K562 (cell line): ENCODE data around the gene KRTAP19-5. TPM values are rescaled to one million over a fixed set of nuclear protein-coding genes. Genes with fewer than 3 reads are reported as not detected.
A peak's percentile ranks its signal among the peaks of the same experiment; 100 is the strongest.

Experiments
- ATAC-seq: fragments of 200-7000 bp; cut with Tn5 transposase; 3 replicates; pipeline ENCODE4 v1.9.1; 2020; ENCODE audit warnings: moderate library complexity
- BruUV-seq: library from RNA; stranded (reverse); fragments of 400-500 nt; replicated peaks from 2 replicates; lab custom pipeline; 2021; lab: Mats Ljungman, UMichigan
- CTCF ChIA-PET: fragments of 300-600 bp; formaldehyde crosslinking; extraction: SDS; loops from one replicate; lab custom pipeline; 2021; ENCODE audit warnings: low intra/inter-chr PET ratio; lab: Yijun Ruan, JAX
- POLR2A ChIA-PET: fragments of 300-600, 350-650 bp; sonication (Branson Sonifier 250); formaldehyde crosslinking; extraction: SDS; loops from one replicate; lab custom pipeline; 2021; ENCODE audit warnings: antibody characterized with exemption, inconsistent platforms; lab: Yijun Ruan, JAX
- DNase-seq, 4 experiments: peaks; one replicate each; pipeline versions ENCODE4 v3.0.0 to v3.0.0-alpha.2; 2011 to 2018; ENCODE audit warnings: low spot score in 3 of 4, mixed read lengths in 3 of 4; ENCODE audit errors: extremely low read depth in 1 of 4
- FAIRE-seq: peaks from 2 replicates; lab custom pipeline; 2011; peaks lifted over from hg19 to GRCh38; lab: Jason Lieb, UNC
- H2AFZ ChIP-seq: 2 replicates; pipeline ENCODE4 v1.6.0; 2011; ENCODE audit warnings: low read depth, low read length, control low read depth, inconsistent platforms
- H3K27ac ChIP-seq: fragments of 200-600 bp; 3 replicates; pipeline ENCODE4 v1.8.0; 2011; ENCODE audit warnings: low read depth, mild to moderate bottlenecking, control low read depth, inconsistent platforms, low read length, moderate library complexity, mixed read lengths; ENCODE audit errors: extremely low read depth
- H3K27me3 ChIP-seq, 2 experiments: fragments of 300-600 bp in 1 of 2; 2 replicates in 1 of 2; 3 replicates in 1 of 2; pipeline versions ENCODE4 v1.6.0 to v1.8.0; 2011; ENCODE audit warnings: inconsistent platforms in 2 of 2, low read length in 2 of 2, mild to moderate bottlenecking in 1 of 2, mixed read lengths in 1 of 2, moderate library complexity in 1 of 2; ENCODE audit not compliant: control insufficient read depth in 2 of 2, insufficient read depth in 2 of 2
- H3K36me3 ChIP-seq: fragments of 300-600 bp; 3 replicates; pipeline ENCODE4 v1.8.0; 2011; ENCODE audit warnings: mild to moderate bottlenecking, low read length, inconsistent platforms; ENCODE audit not compliant: control insufficient read depth, insufficient read depth
- H3K4me1 ChIP-seq, 2 experiments: fragments of 200-600 bp in 1 of 2; replicated peaks in 1 of 2; 2 replicates in 1 of 2; 3 replicates in 1 of 2; pipeline versions ENCODE4 v1.5.1 to v1.8.0; 2011; ENCODE audit warnings: inconsistent platforms in 2 of 2, low read length in 2 of 2, mild to moderate bottlenecking in 1 of 2, mixed read lengths in 1 of 2, moderate library complexity in 1 of 2; ENCODE audit not compliant: control insufficient read depth in 2 of 2, insufficient read depth in 2 of 2
- H3K4me2 ChIP-seq: 2 replicates; pipeline ENCODE4 v1.6.1; 2011; ENCODE audit warnings: low read length, control low read depth, inconsistent platforms, mixed read lengths; ENCODE audit not compliant: insufficient read depth
- H3K4me3 ChIP-seq: fragments of 200-600 bp; sonication (generic), shearing (Covaris generic); 2 replicates; pipeline ENCODE4 v1.5.1; 2016; ENCODE audit warnings: control low read depth, inconsistent platforms
- H3K79me2 ChIP-seq: fragments of 200-600 bp; 3 replicates; pipeline ENCODE4 v1.8.0; 2011; ENCODE audit warnings: low read length, inconsistent platforms; ENCODE audit not compliant: control insufficient read depth, insufficient read depth
- H3K9ac ChIP-seq, 2 experiments: 2 replicates each; pipeline versions ENCODE4 v1.6.0 to v1.6.1; 2011; ENCODE audit warnings: low read depth in 2 of 2, low read length in 2 of 2, control low read depth in 1 of 2, inconsistent platforms in 1 of 2, mild to moderate bottlenecking in 1 of 2, mixed read lengths in 1 of 2; ENCODE audit not compliant: insufficient read depth in 1 of 2
- H3K9me1 ChIP-seq: one replicate; pipeline ENCODE4 v1.6.0; 2011; ENCODE audit warnings: inconsistent platforms, mild to moderate bottlenecking, low read length, moderate library complexity; ENCODE audit not compliant: control insufficient read depth, insufficient read depth
- H3K9me3 ChIP-seq: replicated peaks from 2 replicates; pipeline ENCODE4 v1.5.1; 2011; ENCODE audit warnings: low read depth, low read length, inconsistent platforms; ENCODE audit not compliant: control insufficient read depth, insufficient read depth
- H4K20me1 ChIP-seq: replicated peaks from 2 replicates; pipeline ENCODE4 v1.6.1; 2011; ENCODE audit warnings: low read length, inconsistent platforms, mixed read lengths; ENCODE audit not compliant: control insufficient read depth, insufficient read depth
- CTCF ChIP-seq, 3 experiments: IDR thresholded peaks in 2 of 3; conservative IDR thresholded peaks in 1 of 3; 2 replicates each; pipeline ENCODE4 v1.5.1; 2011 to 2012; ENCODE audit warnings: low read length in 3 of 3, mild to moderate bottlenecking in 3 of 3, control low read depth in 2 of 3, improper control_type of control experiment in 1 of 3, inconsistent platforms in 1 of 3, low read depth in 1 of 3, mixed read lengths in 1 of 3, moderate library complexity in 1 of 3; ENCODE audit not compliant: insufficient read depth in 2 of 3
- DPF2 ChIP-seq: fragments of 450-650 bp; IDR thresholded peaks from 2 replicates; pipeline ENCODE4 v1.6.1; 2016
- GTF2F1 ChIP-seq: IDR thresholded peaks from 2 replicates; pipeline ENCODE4 v1.6.1; 2011; ENCODE audit warnings: low read depth, low read length, improper control_type of control experiment
- KAT8 ChIP-seq: fragments of 450-650 bp; IDR thresholded peaks from 2 replicates; pipeline ENCODE4 v1.6.1; 2016; ENCODE audit warnings: low read depth, mild to moderate bottlenecking
- MAFF ChIP-seq: IDR thresholded peaks from 2 replicates; pipeline ENCODE4 v1.6.1; 2012; ENCODE audit warnings: low read length, improper control_type of control experiment
- MAFG ChIP-seq: fragments of 450-650 bp; conservative IDR thresholded peaks from 2 replicates; pipeline ENCODE4 v1.6.1; 2016; ENCODE audit warnings: missing genetic modification characterization, missing compliant biosample characterization
- MAFK ChIP-seq: IDR thresholded peaks from 2 replicates; pipeline ENCODE4 v1.6.1; 2011; ENCODE audit warnings: low read length, improper control_type of control experiment
- MAX ChIP-seq: sonication (generic); formaldehyde crosslinking; IDR thresholded peaks from 2 replicates; pipeline ENCODE4 v1.9.0; 2022; ENCODE audit warnings: mild to moderate bottlenecking, missing genetic modification reagents
- MED1 ChIP-seq: sonication (generic); formaldehyde crosslinking; IDR thresholded peaks from 2 replicates; pipeline ENCODE4 v1.8.1; 2023; ENCODE audit warnings: missing genetic modification reagents, borderline replicate concordance
- RAD21 ChIP-seq, 2 experiments: fragments of 250-450 bp in 1 of 2; fragments of 450-650 bp in 1 of 2; sonication (Bioruptor Pico) in 1 of 2; formaldehyde crosslinking in 1 of 2; IDR thresholded peaks in 1 of 2; conservative IDR thresholded peaks in 1 of 2; 2 replicates each; pipeline versions ENCODE4 v1.4.0 to v1.8.0; 2020 to 2022; ENCODE audit warnings: mild to moderate bottlenecking in 2 of 2, moderate library complexity in 1 of 2
- RBM39 ChIP-seq: fragments of 200-400 bp; formaldehyde crosslinking; optimal IDR thresholded peaks from 2 replicates; pipeline ENCODE3; 2018; ENCODE audit warnings: low read depth, low read length
- TEAD1 ChIP-seq, 2 experiments: fragments of 450-650 bp in 1 of 2; sonication (generic) in 1 of 2; formaldehyde crosslinking; IDR thresholded peaks; 2 replicates each; pipeline versions ENCODE4 v1.4.0 to v1.8.0; 2020 to 2022; ENCODE audit warnings: mild to moderate bottlenecking in 2 of 2, missing genetic modification reagents in 1 of 2
- ZNF212 ChIP-seq: fragments of 450-650 bp; formaldehyde crosslinking; IDR thresholded peaks from 2 replicates; pipeline ENCODE4 v1.4.0; 2020; ENCODE audit warnings: mild to moderate bottlenecking
- ZNF316 ChIP-seq: fragments of 450-650 bp; IDR thresholded peaks from 2 replicates; pipeline ENCODE4 v1.6.1; 2016
- ZSCAN29 ChIP-seq: fragments of 450-650 bp; IDR thresholded peaks from 2 replicates; pipeline ENCODE4 v1.6.1; 2017
- WGBS: fragments of 100-300 bp; shearing (Covaris generic); methylation state at CpG from one replicate; pipeline ENCODE4 v1.1.6; 2016; ENCODE audit warnings: low coverage, mixed read lengths; ENCODE audit not compliant: insufficient coverage; ENCODE audit errors: missing lambda C conversion rate; 5-methylcytosine and 5-hydroxymethylcytosine counted together
- in situ Hi-C: fragments of 300-500 bp; cut with MboI; formaldehyde crosslinking; loops from 4 replicates; pipeline ENCODE4 v1.15.0; 2018; ENCODE audit warnings: inconsistent platforms, mixed read lengths
- intact Hi-C: fragments of 100-400 bp; cut with micrococcal nuclease; formaldehyde crosslinking; loops from 2 replicates; pipeline ENCODE4 v1.14.2; 2022
- polyA plus RNA-seq, 8 experiments: library from polyadenylated mRNA; depleted of rRNA in 4 of 8; stranded (reverse) in 5 of 8; unstranded in 3 of 8; fragments of >200 nt; fragmentation: Nextera tagmentation in 2 of 8; fragmentation: Illumina TruSeq in 1 of 8; extraction: Ambion mirVana in 2 of 8; extraction: Trizol in 1 of 8; gene quantifications; 2 replicates each; pipeline versions ENCODE4 v1.2.1 to v1.2.3, GENCODE V29; 2011 to 2014; ENCODE audit warnings: inconsistent platforms in 1 of 8, missing spikeins in 1 of 8
- total RNA-seq, 7 experiments: library from RNA; depleted of rRNA in 6 of 7; stranded (reverse); fragments of >200 nt in 6 of 7; fragmentation: Illumina TruSeq in 2 of 7; extraction: Trizol in 2 of 7; gene quantifications; 2 replicates each; pipeline versions ENCODE4 v1.2.1 to v1.2.3, GENCODE V29; 2011 to 2021; ENCODE audit warnings: low replicate concordance in 1 of 7

The KRTAP19-5 gene
- total and polyA plus RNA-seq, 9 of the 15 experiments (the other 6 are each of a cell fraction or from before 2014, with no cell fraction given): not detected

GRCh38 chr21:30468900-30469714, 32.8 kb downstream of the KRTAP19-5 start:
- Histone ChIP-seq H3K4me3 (no peak overlapping the region), H3K4me2 (no peak overlapping the region), H3K9ac (no peak overlapping the region), H3K4me1 (no peaks in the 10 kb centered on the region), H3K27ac (no peak overlapping the region), H3K9me3 (no peaks in the 10 kb centered on the region), H3K9me1 (no peaks in the 10 kb centered on the region), H4K20me1 (no peaks in the 10 kb centered on the region), H3K27me3 (no peaks in the 10 kb centered on the region), H3K36me3 (no peaks in the 10 kb centered on the region), H3K79me2 (no peaks in the 10 kb centered on the region), H2AFZ (no peak overlapping the region)
- no peak for DNase-seq
- in situ Hi-C loops (no loop called here), intact Hi-C loops (no loop called here)
- CTCF ChIA-PET: no interaction called here
- no TSS peak for BruUV-seq
- TF ChIP-seq KAT8: no peak
- TF ChIP-seq GTF2F1: no peak
- TF ChIP-seq RBM39: no peak
- no peak for TF ChIP-seq ZNF212 (CRISPR knock-in tag)
- no peak for TF ChIP-seq MED1 (CRISPR knock-in tag)
- no peak for TF ChIP-seq DPF2
- POLR2A ChIA-PET: no interaction called here
- no peak for ATAC-seq
- no peak for FAIRE-seq
- WGBS: under 1% methylated on average over 6 of the region's 6 CpGs

- BruUV-seq: no TSS peak
- POLR2A ChIA-PET: no interaction called here
- no peak overlapping the region for H3K4me3 ChIP-seq
- 2% methylated on average over 3 of the region's 3 CpGs for WGBS
- no peaks in the 10 kb centered on the region for H4K20me1 ChIP-seq
- no peaks in the 10 kb centered on the region for H3K27me3 ChIP-seq
- no peaks in the 10 kb centered on the region for H3K79me2 ChIP-seq
- H3K36me3 ChIP-seq: no peaks in the 10 kb centered on the region
- H3K9ac ChIP-seq: no peak overlapping the region
- in situ Hi-C loops: no loop called here
- H3K27ac ChIP-seq: no peak overlapping the region
- H3K9me1 ChIP-seq: no peaks in the 10 kb centered on the region
- no peak for FAIRE-seq
- H3K4me1 ChIP-seq: no peaks in the 10 kb centered on the region
- no peak overlapping the region for H3K4me2 ChIP-seq
- CTCF ChIA-PET: interaction anchor here (0.6 kb wide), 1 partner anchor 52 kb away, joined by 3 read pairs; no protein-coding TSS in a partner anchor
- H2AFZ ChIP-seq: no peak overlapping the region
- DNase-seq: peak in 2 of 4 experiments; percentile 11 to 20
- ATAC-seq: no peak
- intact Hi-C loops: no loop called here
- no peaks in the 10 kb centered on the region for H3K9me3 ChIP-seq
- peak; percentile 47 for TF ChIP-seq MAFF
- peak; percentile 52; the same call in 1 of the 2 replicates for TF ChIP-seq ZNF316
- peak in 1 of 2 experiments; percentile 43; a peak in 2 of 4 replicates for TF ChIP-seq RAD21 (CRISPR knock-in tag; conservative IDR thresholded peaks at IDR 0.05 in 1 of 2, IDR thresholded peaks at IDR 0.05 in 1 of 2)
- no peak for TF ChIP-seq MAX
- TF ChIP-seq ZSCAN29: no peak
- TF ChIP-seq MAFK: peak; percentile 41; the same call in 1 of the 2 replicates
- TF ChIP-seq CTCF (IDR thresholded peaks at IDR 0.05 in 2 of 3, conservative IDR thresholded peaks at IDR 0.05 in 1 of 3; ENCODE audit: insufficient read depth in 2 of 3, low read depth in 1 of 3, low read length in 3 of 3): peak in 2 of 3 experiments; percentile 28 to 29; a peak in 2 of 6 replicates
- TF ChIP-seq TEAD1 (CRISPR knock-in tag; IDR thresholded peaks at IDR 0.05): no peak
- peak; percentile 56; the same call in 1 of the 2 replicates for TF ChIP-seq MAFG (tag)
These were observed 38.2 kb downstream of the KRTAP19-5 start for GRCh38 chr21:30463713-30464112.
